ENCODE data around the gene SEMA7A.
A peak's percentile ranks its signal among the peaks of the same experiment; 100 is the strongest.

SEMA7A gene

DNA sequence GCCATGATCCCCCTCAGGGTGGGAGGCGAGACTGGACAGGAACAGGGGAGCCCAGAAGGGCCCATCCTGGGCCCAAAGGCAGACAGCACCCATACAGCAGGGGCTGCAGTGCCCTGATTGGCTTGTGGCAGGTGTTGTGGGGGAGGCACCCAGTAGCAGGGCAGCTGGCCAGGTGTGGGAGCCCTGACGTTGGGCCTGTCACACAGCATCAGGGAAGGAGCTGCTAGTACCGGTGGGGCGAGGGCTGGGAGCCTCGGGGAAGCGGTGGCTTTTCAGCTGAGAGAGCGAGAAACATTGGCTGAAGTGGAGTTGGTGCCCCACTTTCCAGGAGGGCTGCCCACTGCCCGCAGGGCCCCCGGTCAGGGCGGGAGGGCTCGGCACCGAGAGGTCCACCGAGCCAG lies 46.6 kb downstream of the SEMA7A start:
- no peak for DNase-seq (ENCODE audit: low read depth)

DNA sequence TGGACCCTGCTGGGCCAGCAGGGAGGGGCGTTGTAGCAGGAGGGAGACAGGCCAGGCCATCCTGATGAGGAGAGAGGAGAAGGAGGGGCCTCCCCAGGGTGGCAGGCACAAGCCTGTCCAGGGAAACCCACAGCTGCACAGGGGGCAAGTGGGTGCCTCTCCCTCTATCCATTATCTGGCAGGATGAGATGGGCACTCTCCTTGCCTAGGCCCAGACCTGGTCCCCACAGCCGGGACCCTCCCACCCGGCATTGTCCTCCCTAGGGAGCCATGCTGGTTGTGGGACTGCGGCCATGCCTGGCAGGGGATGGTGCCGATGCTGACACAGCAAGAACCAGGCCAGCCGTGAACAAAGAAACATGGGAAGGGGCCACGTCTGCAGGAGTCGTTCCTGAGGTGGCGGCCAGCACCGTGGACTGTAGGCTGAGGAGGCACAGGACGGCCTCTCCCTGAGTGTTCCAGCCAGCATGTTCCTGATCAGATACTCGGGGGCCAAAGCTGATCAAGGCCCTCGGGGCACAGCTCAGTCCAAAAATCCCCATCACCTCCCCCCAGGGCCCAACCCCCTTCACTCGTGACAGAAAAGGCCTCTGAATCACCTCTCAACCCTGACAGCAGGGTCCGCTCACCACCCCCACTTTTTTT lies 47.1 kb downstream of the SEMA7A start:
- no peak for DNase-seq (ENCODE audit: low read depth)

- no peak for DNase-seq (ENCODE audit: low read depth)
Measured at GRCh38 chr15:74385733-74386132, 48.0 kb downstream of the SEMA7A start.

DNA sequence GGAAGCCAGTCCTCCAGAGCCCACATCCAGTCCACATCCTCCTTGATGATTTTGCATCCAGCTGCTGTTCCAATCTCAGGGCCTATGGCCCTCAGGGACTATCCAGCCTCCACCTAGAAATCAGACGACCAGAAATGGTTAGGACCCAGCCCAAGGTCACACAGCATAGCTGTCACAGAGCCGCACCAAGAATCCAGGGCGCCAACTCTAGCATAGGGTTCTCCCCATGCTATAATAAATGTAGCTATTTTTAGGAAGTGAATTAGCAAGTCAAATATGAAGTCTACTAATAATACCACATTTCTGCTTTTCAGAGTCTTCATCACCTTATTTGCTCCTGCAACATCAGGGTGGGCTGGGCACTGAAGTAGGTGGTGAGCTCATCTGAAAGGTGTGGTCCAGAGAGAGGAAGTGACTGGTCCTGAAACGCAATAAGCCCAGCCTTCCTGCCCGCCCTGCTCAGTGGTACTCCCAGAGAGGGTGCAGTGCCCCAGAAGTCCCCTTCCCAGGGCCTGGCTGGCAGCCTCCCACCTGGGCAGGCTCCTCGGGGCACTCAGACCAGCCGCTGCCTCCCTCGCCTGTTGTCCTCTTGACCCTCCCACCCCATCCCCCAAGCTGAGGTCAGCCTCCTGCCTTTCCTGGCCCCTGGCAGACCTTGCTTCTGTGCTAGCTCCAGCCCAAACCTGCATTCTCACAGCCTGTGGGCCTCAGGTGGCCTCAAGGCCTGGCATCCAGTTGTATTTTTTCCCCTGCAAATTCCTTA lies 48.7 kb downstream of the SEMA7A start:
- no peak for DNase-seq (ENCODE audit: low read depth)

DNA sequence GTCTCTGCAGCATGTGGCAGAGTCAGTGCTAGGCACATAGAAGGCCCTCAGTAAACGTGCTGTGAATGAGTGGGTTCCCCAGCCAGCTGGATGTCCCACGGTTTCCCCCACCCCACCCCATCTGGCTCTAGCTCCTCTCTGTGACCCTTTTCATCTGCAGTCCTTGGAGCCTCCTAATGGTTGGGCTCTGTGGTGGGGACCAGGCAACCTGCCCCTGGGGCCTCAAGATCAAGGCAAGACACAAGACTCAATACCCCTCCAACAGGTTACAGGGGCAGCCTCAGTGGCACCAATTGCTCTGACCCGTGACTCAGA lies 49.2 kb downstream of the SEMA7A start:
- no peak for DNase-seq (ENCODE audit: low read depth)

DNA sequence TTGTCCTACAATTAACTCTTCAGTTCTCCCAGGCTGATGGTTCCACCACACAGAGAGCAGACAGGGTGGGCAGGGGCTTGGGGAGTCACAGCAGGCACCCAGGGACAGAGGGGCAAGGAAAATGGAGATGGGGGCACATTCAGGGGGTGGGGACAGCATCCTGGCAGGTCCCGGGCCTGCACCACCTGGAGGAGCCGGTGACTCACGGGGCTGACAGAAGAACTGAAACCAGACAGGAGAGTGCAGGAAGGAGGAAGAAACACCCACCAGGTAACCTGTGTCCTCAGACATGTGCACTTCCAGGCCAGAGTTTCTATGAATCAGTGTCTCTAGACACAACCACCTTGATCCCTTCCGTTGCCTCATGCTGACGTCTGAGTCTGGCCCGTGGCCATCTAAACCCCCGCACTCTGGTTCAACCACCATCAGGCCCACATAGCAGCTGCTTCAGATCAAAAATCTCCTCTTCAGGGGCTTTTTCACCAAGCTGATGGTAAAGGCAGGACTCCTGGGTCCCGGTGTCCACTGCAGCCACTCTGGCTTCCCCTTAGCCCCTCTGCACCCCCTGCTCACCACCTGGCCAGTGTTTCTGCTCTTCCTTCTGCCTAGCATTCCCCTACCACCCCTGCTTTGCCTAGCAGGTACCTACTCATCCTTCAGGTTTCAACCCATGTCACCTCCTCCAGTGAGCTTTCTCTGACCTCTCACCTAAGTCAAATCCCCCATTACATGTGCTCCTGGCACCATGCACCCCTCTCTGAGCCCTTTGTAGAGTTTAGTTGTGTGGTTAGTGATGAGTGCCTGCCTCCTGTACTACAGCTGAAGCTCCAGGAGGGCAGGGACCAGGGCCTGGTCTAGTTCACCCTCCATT lies 49.8 kb downstream of the SEMA7A start:
- DNase-seq (ENCODE audit: low read depth): no peak

DNA sequence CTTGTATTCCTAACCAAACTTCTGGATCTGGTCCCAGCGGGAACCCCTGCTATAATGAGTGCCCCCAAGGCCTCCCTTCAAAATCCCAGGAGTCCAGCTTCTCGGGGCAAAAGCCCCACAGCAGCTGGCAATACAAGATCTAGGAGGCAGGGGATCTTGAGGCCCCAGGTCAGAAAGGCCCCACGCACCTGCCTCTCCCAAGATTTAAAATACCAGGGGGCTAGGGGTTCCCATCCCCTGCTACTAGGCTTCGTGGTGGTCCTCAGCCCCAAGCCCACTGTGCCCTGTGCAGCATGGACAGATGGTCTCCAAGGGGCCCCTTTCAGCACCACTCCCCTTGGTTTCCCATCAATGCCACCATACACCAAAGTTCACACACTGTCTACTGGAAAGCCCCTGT lies 50.5 kb downstream of the SEMA7A start:
- DNase-seq (ENCODE audit: low read depth): no peak

DNA sequence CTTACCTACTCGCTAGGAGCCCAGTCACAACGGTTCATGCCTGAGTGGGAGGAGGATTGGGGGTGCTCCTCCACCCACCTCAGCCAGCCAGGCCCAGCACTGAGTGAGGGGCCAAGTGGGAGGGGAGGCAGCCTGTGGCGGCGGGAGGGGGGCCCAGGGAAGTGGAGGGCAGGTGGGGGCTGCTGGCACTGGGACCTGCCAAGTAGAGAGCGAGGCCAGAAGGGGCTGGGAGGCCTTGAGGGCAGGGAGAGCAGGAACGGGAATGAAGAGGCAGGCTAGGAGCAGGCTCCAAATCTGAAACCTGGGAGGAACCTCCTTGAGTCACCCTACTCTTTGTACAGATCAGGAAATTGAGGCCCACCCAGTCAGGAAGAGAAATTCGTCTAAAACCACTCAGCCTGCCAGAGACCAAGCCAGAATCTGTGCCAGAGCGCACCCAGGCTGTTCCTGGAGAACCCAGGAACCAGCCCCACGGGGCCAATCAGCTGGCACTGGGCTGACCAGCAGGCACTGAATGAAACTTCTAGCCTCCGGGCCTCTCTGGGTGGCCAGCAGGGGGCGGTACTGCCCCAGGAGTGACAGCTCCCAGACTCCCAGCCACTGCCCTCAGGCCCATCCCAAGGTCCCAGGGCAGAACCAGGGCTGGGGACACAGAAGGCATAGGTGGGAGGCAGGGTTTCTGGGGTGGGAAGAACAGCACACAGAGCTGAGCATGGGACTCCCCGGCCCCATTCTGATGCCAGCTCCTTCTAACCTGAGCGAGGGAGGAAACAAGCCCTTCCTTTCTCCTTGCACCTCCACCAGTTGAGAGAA lies 51.5 kb downstream of the SEMA7A start:
- DNase-seq (ENCODE audit: low read depth): peak; percentile 62

DNA sequence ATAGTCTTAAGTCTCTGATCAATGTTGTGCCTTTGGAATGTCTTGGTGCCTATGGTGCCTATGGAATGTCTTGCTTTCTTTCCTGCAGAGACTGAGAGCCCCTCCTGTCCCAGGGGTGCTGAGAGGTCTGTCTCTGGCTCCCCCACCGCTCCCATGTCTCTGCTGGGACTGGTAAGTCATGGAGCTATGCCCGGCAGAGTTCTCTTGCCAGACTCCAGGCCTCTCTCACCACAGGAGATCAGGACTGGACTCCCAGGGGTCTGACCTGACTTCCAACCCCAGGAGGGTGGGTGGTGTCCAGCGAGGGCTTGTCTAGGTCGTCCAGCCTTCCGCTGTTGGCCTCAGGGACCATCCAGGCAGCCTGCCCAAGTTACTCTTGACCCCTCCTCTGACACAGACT lies 52.3 kb downstream of the SEMA7A start:
- DNase-seq (ENCODE audit: low read depth): no peak

- DNase-seq (ENCODE audit: low read depth): no peak
Measured at GRCh38 chr15:74381190-74381453, 52.6 kb downstream of the SEMA7A start.

DNA sequence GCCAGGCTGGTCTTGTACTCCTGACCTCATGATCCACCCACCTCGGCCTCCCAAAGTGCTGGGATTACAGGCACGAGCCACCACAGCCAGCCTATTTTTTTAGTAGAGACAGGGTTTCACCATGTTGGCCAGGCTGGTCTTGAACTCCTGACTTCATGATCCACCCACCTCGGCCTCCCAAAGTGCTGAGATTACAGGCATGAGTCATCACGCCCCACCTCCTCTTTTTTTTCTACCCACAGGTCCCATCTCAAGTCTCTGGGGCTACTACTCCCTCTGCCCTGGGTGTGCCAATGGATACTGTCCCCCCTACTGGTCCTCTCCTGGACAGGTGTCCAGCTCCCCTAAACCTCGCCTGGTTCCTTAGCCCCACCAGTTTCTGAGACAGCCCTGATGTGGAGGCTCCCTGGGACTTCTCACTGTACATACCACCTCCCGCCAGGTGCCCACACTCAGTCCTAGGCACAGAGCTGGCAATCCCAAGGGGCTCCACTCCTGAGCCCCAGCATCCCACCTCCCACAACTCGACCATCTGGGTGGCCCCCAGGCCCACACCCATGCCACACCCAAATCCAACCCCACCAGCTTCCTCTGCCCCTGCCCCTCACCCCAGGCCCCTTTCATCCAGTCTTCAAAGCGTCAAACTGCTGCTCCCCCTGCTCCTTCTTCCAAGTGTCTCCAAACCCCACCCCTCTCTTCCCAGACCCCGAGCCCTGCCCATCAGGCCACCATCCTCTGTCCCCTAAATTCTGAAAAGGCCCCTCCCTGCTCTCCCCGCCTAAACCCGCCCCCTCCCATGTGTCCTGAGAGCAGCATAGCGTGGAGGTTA lies 53.2 kb downstream of the SEMA7A start:
- DNase-seq (ENCODE audit: low read depth): no peak

- no peak for DNase-seq (ENCODE audit: low read depth)
Measured at GRCh38 chr15:74378848-74379247, 54.9 kb downstream of the SEMA7A start.

DNA sequence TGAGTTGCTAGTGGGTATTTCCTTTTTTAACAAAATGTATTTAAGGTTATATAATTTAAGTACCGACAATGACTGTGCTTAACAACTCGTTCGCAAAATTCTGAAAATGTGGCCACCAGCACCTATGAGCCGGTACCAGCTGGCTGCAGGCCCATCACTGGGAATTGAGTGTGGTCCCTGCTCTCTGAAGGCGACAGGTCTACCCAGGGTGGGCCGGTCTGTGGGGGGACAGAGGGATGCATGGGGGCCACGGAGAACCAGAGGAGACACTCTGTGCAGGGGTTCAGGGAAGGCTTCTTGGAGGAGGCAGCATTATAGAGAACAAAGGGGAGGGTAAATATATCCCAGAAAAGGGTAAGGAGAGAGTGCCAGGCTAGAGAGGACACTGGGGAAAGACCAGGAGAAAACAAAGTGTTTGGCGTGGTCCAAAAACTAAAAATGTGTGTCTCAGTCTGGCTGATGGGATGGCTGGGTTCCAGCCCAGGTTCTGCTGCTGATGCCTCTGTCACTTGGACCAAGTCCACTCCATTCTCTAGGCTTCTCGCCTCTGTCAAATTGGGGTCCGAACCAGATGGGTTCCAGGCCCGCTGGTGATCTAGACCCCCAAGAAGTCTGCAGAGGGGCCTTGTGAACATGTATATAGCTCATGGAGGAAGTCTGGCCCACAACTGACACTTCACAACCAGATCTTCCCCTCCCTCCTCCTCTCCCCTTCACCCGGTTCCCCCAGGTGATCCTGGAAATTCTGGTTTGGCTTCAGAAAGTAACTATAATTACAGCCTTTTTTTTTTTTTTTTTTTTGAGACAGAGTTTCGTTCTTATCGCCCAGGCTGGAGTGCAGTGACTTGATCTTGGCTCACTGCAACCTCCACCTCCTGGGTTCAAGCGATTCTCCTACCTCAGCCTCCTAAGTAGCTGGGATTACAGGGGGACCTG lies 55.7 kb downstream of the SEMA7A start:
- DNase-seq (ENCODE audit: low read depth): no peak

DNA sequence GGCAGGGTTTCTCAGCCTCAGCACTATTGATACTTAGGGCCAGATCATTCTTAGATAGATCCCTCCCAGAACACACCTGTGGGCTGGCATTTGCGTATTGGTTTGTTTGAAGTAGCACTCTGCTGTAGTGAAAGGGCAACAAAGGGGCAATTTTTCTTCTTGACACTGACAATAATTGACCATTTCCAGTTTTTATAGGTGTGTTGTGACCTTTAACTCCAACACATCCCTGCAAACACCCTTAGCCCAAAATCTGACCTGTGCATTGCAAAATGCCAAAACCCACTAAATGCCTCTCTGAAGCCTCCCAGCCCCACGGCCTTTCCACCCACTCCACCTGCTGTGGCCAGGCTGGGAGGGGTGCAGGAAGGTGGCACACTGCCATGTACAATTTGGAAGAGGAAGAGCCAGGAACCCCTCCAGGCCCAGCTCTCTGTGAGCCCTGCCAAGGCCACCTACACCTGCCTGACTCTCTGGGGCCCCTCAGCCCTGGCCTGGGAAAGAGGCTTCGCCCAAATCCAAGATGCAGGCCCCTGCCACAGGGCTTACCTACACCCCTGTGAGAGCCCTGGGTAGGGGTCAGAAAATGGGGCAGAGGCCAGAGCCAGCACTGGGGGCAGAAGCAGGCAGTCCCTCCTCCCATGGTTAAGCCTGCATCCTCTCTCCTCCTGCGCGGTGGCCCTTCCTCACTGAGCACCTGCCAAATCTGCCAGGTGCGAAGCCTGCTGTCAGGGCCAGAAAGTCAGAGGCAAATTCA lies 56.8 kb downstream of the SEMA7A start:
- no peak for DNase-seq (ENCODE audit: low read depth)

DNA sequence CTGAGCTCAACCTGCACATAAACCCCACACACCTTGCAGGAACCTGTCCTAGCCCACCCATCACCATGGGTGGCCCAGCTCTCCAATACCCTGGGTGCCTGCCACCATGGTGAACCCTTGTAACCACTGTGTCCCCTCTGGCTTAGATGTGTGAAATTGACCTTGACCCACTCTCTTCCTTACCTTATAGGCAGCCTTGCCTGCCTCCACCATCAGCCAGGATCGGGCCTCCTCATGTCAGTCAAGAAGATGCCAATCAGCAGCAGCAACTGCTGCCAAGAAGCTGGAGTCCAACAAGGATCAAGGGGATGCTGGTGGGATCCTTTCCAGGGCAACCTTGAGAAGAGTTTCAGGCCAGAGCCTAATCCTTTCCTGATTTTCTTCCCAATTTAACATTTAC lies 57.5 kb downstream of the SEMA7A start:
- no peak for DNase-seq (ENCODE audit: low read depth)

DNA sequence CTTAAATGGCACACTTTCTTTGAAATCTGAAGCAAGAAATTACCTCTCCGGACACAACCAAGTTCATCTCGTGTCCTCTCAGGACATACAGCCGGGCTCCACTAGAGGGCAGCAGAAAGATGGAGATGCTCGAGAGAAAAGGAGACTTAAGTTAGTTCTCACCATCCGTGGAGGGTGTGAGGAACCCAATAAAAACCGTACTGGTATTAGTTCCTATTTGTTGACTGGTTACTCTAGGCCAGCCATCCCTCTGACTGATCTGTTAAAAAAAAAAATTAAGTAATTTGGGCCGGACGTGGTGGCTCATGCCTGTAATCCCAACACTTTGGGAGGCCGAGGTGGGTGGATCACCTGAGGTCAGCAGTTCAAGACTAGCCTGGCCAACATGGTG lies 58.5 kb downstream of the SEMA7A start:
- peak; percentile 60 for DNase-seq (ENCODE audit: low read depth)

GRCh38 chr15:74374648-74375302 lies 59.0 kb downstream of the SEMA7A start:
- no peak for DNase-seq (ENCODE audit: low read depth)

DNA sequence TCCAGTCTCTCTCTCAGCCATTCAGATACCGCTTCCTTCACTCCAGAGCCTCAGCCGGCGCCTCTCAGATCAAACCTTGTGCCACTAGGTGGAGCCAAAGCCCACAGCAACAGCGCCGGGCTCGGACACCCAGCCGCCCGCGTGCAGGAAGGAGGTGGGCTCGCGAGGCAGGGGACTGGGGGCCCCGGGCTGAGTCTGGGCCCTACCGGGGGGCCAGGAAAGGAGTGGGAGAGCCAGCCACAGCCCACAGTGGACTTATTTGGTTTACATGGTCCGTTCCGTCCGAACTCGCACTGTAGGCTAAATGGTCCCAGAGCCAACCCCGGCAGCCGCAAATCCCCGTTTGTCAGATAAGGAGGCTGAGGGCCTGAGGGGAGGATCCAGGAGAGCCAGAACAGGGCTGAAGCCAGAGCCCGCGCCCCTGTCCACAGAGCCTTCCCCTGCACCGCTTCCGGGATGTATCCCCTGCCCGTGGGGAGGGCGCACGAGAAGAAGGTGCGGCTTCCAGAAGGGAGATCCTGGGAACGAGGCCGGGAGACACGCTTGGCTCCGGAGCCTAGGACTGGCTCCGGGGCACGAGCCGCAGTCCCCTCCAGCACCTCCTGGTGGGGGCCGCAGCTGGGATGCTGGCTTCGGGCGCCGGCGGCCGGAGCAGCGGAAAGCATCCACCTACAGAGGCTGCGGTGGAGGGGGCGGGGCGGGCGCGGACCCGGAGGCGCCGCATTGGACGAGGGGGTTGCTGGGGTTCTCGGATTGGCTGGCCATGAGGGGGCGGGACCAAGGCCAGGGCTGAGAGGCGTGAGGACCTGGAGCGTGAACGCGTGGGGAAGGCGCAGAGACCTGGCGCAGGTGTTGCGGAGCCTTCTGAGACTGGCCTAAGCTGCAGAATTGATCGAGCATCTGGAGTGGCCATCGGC lies 59.8 kb downstream of the SEMA7A start:
- DNase-seq (ENCODE audit: low read depth): peak; percentile 93

Measured in activated T-helper 1 cell treated with Interleukin-2 at 50 U/mL for 16 hours (primary cell).